NCI-H2029 (cell line): ENCODE measurements around the gene CKMT1B.
"Not testable (repeated sequence)": the region's sequence is repeated elsewhere in the genome, so short reads cannot be mapped to it uniquely, and the experiment has no call there.

Experiments
- DNase-seq: peaks from one replicate; lab custom pipeline; 2025; lab: John Stamatoyannopoulos, UW

The CKMT1B gene

GRCh38 chr15:43593328-43594190 lies at the start of gene CKMT1B:
TSS of gene CKMT1B (plus strand) at chr15:43594027. CDS start at chr15:43594219, 192 bp downstream.
- DNase-seq = not testable (repeated sequence)

GRCh38 chr15:43544266-43544665 lies 49.6 kb upstream of the CKMT1B start:
- DNase-seq = no peak

GRCh38 chr15:43545426-43545825 lies 48.4 kb upstream of the CKMT1B start:
- no peak for DNase-seq

GRCh38 chr15:43547539-43547938 lies 46.3 kb upstream of the CKMT1B start:
- no peak for DNase-seq

GRCh38 chr15:43550527-43551363 lies 43.1 kb upstream of the CKMT1B start:
- DNase-seq = no peak

GRCh38 chr15:43552256-43552655 lies 41.6 kb upstream of the CKMT1B start:
- no peak for DNase-seq

- no peak for DNase-seq
These were observed 40.8 kb upstream of the CKMT1B start for GRCh38 chr15:43552986-43553385.

- not testable (repeated sequence) for DNase-seq
These were observed 31.1 kb upstream of the CKMT1B start for GRCh38 chr15:43562753-43563152.

GRCh38 chr15:43563793-43564192 lies 30.0 kb upstream of the CKMT1B start:
- DNase-seq = not testable (repeated sequence)

GRCh38 chr15:43566615-43567014 lies 27.2 kb upstream of the CKMT1B start:
- DNase-seq = not testable (repeated sequence)

GRCh38 chr15:43574607-43575006 lies 19.2 kb upstream of the CKMT1B start:
- DNase-seq = not testable (repeated sequence)

GRCh38 chr15:43589778-43590466 lies 3.9 kb upstream of the CKMT1B start, which contains the start of gene PPIP5K1:
TSS of gene PPIP5K1 (minus strand) at chr15:43590208. CDS start at chr15:43584504, 5,704 bp downstream.
- DNase-seq = not testable (repeated sequence)

- not testable (repeated sequence) for DNase-seq
These were observed 986 bp upstream of the CKMT1B start for GRCh38 chr15:43592841-43593240.

GRCh38 chr15:43599131-43599530 lies 5.3 kb downstream of the CKMT1B start:
- DNase-seq = not testable (repeated sequence)

GRCh38 chr15:43600200-43600599 lies 6.4 kb downstream of the CKMT1B start:
- DNase-seq = not testable (repeated sequence)

GRCh38 chr15:43602233-43602632 lies 8.4 kb downstream of the CKMT1B start:
- not testable (repeated sequence) for DNase-seq

- DNase-seq = not testable (repeated sequence)
These were observed 23.9 kb downstream of the CKMT1B start for GRCh38 chr15:43617750-43618149.

GRCh38 chr15:43618700-43619099 lies 24.9 kb downstream of the CKMT1B start, which contains the start of gene STRC:
TSS of gene STRC (minus strand) at chr15:43618800. CDS start at chr15:43618722, 78 bp downstream.
- DNase-seq = not testable (repeated sequence)

- not testable (repeated sequence) for DNase-seq
These were observed 28.4 kb downstream of the CKMT1B start for GRCh38 chr15:43622068-43622799.

- no peak for DNase-seq
These were observed 31.3 kb downstream of the CKMT1B start for GRCh38 chr15:43625106-43625505.

GRCh38 chr15:43626937-43627336 lies 33.1 kb downstream of the CKMT1B start:
- not testable (repeated sequence) for DNase-seq
